Mesothelial cell of epicardium (in vitro differentiated cells): ENCODE data around the gene CASP4. TPM values are rescaled to one million over a fixed set of nuclear protein-coding genes. Genes with fewer than 3 reads are reported as not detected.

Source experiments
- DNase-seq, 2 experiments: peaks; one replicate each; pipeline ENCODE4 v3.0.0; 2021; ENCODE audit warnings: low spot score in 2 of 2; ENCODE audit not compliant: unreplicated experiment in 2 of 2
- H3K27ac Mint-ChIP-seq: 2 replicates; pipeline ENCODE4 v1.8.0; 2021; ENCODE audit warnings: mixed read lengths
- H3K27me3 Mint-ChIP-seq: 2 replicates; pipeline ENCODE4 v1.8.0; 2021; ENCODE audit warnings: low read depth, mixed read lengths
- H3K36me3 Mint-ChIP-seq: 2 replicates; pipeline ENCODE4 v1.8.0; 2021; ENCODE audit warnings: mixed read lengths
- H3K4me1 Mint-ChIP-seq: 2 replicates; pipeline ENCODE4 v1.8.0; 2021; ENCODE audit warnings: mixed read lengths
- H3K4me3 Mint-ChIP-seq: 2 replicates; pipeline ENCODE4 v1.8.0; 2021; ENCODE audit warnings: mild to moderate bottlenecking, moderate library complexity, mixed read lengths
- H3K9me3 Mint-ChIP-seq: 2 replicates; pipeline ENCODE4 v1.8.0; 2021; ENCODE audit warnings: mixed read lengths
- CTCF ChIP-seq: fragments of 200-600 bp; sonication (generic); IDR thresholded peaks from one replicate; pipeline ENCODE4 v1.5.0; 2021; ENCODE audit warnings: antibody characterized with exemption; ENCODE audit not compliant: unreplicated experiment
- total RNA-seq: library from RNA; stranded (reverse); gene quantifications from 3 replicates; pipeline ENCODE4 v1.2.1, GENCODE V29; 2021

The CASP4 gene
- total RNA-seq: 19.0 to 21.4 TPM (median 19.4 TPM) in 3 replicates

GRCh38 chr11:104968355-104968855 is at the start of gene CASP4:
Gene CASP4 (minus strand): TSS chr11:104968574. CDS start chr11:104968525, 49 bp downstream.
- peaks cover 21% of the 10 kb centered on the region for H3K36me3 Mint-ChIP-seq
- peak within 1 kb of the TSS; percentile 91 for H3K27ac Mint-ChIP-seq
- DNase-seq: no peak
- peak within 1 kb of the TSS; percentile 64 for H3K4me3 Mint-ChIP-seq
- peaks cover 36% of the 10 kb centered on the region for H3K9me3 Mint-ChIP-seq
- H3K4me1 Mint-ChIP-seq: peaks cover 31% of the 10 kb centered on the region
- TF ChIP-seq CTCF: no peak
- H3K27me3 Mint-ChIP-seq: no peaks in the 10 kb centered on the region

GRCh38 chr11:105007463-105007862 is 39.1 kb upstream of the CASP4 start:
- DNase-seq: no peak
- H3K4me1 Mint-ChIP-seq: peaks cover 9% of the 10 kb centered on the region
- H3K27me3 Mint-ChIP-seq: no peaks in the 10 kb centered on the region
- no peaks in the 10 kb centered on the region for H3K36me3 Mint-ChIP-seq
- H3K9me3 Mint-ChIP-seq: peaks cover 15% of the 10 kb centered on the region
- H3K4me3 Mint-ChIP-seq: no peak overlapping the region
- H3K27ac Mint-ChIP-seq: no peak overlapping the region
- TF ChIP-seq CTCF: no peak

GRCh38 chr11:105005451-105005845 is 37.1 kb upstream of the CASP4 start:
- H3K4me3 Mint-ChIP-seq: no peak overlapping the region
- DNase-seq: no peak
- peaks cover 9% of the 10 kb centered on the region for H3K4me1 Mint-ChIP-seq
- peaks cover 12% of the 10 kb centered on the region for H3K9me3 Mint-ChIP-seq
- no peaks in the 10 kb centered on the region for H3K27me3 Mint-ChIP-seq
- H3K36me3 Mint-ChIP-seq: no peaks in the 10 kb centered on the region
- peak overlapping the region; percentile 49 for H3K27ac Mint-ChIP-seq
- no peak for TF ChIP-seq CTCF

GRCh38 chr11:105004021-105004420 is 35.6 kb upstream of the CASP4 start:
- H3K27me3 Mint-ChIP-seq: no peaks in the 10 kb centered on the region
- no peak for TF ChIP-seq CTCF
- peaks cover 13% of the 10 kb centered on the region for H3K4me1 Mint-ChIP-seq
- no peaks in the 10 kb centered on the region for H3K36me3 Mint-ChIP-seq
- H3K27ac Mint-ChIP-seq: peak overlapping the region; percentile 9
- H3K4me3 Mint-ChIP-seq: no peak overlapping the region
- DNase-seq: no peak
- peaks cover 12% of the 10 kb centered on the region for H3K9me3 Mint-ChIP-seq

- Mint-ChIP-seq H3K4me1 (peaks cover 13% of the 10 kb centered on the region), H3K27ac (no peak overlapping the region), H3K4me3 (no peak overlapping the region), H3K27me3 (no peaks in the 10 kb centered on the region), H3K9me3 (peaks cover 12% of the 10 kb centered on the region), H3K36me3 (no peaks in the 10 kb centered on the region)
- DNase-seq: no peak
- no peak for TF ChIP-seq CTCF
These were observed 34.8 kb upstream of the CASP4 start for GRCh38 chr11:105003151-105003550.

GRCh38 chr11:105000797-105001196 is 32.4 kb upstream of the CASP4 start:
- no peaks in the 10 kb centered on the region for H3K27me3 Mint-ChIP-seq
- H3K4me3 Mint-ChIP-seq: no peak overlapping the region
- H3K9me3 Mint-ChIP-seq: peaks cover 12% of the 10 kb centered on the region
- H3K4me1 Mint-ChIP-seq: peaks cover 7% of the 10 kb centered on the region
- H3K27ac Mint-ChIP-seq: no peak overlapping the region
- no peak for DNase-seq
- H3K36me3 Mint-ChIP-seq: no peaks in the 10 kb centered on the region
- peak; percentile 43 for TF ChIP-seq CTCF
